HCEC 1CT (cell line): ENCODE results near the gene TRDMT1.
A peak's percentile ranks its signal among the peaks of the same experiment; 100 is the strongest.

Source experiments
- DNase-seq: peaks from one replicate; pipeline ENCODE4 v3.0.0-alpha.2; 2017

The TRDMT1 gene

DNA sequence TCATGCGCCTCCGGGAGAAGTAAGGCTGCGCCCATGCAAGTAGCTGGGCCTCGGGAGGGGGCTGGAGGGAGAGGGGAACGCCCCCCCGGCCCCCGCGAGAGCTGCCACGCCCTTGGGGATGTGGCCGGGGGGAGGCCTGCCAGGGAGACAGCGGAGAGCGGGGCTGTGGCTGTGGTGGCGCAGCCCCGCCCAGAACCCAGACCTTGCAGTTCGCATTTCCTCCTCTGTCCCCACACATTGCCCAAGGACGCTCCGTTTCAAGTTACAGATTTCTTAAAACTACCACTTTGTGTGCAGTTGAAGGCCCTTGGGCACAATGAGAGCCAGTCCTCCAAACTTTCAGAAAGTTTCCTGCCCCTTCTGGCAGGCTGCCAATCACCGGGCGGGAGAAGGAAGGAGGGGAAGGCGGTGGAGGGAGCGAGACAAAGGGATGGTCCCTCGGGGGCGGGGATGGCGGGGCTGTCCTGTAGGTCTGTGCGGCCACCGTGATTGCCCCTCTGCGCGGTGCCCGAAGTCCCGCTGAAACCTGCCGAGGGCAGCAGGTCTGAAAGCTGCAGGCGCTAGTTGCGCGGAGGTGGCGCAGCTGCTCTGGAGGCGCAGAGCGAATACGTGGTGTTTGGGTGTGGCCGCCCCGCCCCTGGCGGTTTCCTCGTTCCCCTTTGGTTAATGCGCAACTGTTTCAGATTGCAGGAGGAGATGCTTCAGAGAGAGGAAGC, 28.7 kb upstream of the TRDMT1 start:
- peak; percentile 74 for DNase-seq

DNA sequence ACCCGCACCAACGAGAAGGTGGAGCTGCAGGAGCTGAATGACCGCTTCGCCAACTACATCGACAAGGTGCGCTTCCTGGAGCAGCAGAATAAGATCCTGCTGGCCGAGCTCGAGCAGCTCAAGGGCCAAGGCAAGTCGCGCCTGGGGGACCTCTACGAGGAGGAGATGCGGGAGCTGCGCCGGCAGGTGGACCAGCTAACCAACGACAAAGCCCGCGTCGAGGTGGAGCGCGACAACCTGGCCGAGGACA, 28.2 kb upstream of the TRDMT1 start:
- no peak for DNase-seq

DNA sequence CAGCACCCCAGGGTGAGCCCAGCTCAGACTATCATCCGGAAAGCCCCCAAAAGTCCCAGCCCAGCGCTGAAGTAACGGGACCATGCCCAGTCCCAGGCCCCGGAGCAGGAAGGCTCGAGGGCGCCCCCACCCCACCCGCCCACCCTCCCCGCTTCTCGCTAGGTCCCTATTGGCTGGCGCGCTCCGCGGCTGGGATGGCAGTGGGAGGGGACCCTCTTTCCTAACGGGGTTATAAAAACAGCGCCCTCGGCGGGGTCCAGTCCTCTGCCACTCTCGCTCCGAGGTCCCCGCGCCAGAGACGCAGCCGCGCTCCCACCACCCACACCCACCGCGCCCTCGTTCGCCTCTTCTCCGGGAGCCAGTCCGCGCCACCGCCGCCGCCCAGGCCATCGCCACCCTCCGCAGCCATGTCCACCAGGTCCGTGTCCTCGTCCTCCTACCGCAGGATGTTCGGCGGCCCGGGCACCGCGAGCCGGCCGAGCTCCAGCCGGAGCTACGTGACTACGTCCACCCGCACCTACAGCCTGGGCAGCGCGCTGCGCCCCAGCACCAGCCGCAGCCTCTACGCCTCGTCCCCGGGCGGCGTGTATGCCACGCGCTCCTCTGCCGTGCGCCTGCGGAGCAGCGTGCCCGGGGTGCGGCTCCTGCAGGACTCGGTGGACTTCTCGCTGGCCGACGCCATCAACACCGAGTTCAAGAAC, 27.7 kb upstream of the TRDMT1 start:
- peak; percentile 93 for DNase-seq

DNA sequence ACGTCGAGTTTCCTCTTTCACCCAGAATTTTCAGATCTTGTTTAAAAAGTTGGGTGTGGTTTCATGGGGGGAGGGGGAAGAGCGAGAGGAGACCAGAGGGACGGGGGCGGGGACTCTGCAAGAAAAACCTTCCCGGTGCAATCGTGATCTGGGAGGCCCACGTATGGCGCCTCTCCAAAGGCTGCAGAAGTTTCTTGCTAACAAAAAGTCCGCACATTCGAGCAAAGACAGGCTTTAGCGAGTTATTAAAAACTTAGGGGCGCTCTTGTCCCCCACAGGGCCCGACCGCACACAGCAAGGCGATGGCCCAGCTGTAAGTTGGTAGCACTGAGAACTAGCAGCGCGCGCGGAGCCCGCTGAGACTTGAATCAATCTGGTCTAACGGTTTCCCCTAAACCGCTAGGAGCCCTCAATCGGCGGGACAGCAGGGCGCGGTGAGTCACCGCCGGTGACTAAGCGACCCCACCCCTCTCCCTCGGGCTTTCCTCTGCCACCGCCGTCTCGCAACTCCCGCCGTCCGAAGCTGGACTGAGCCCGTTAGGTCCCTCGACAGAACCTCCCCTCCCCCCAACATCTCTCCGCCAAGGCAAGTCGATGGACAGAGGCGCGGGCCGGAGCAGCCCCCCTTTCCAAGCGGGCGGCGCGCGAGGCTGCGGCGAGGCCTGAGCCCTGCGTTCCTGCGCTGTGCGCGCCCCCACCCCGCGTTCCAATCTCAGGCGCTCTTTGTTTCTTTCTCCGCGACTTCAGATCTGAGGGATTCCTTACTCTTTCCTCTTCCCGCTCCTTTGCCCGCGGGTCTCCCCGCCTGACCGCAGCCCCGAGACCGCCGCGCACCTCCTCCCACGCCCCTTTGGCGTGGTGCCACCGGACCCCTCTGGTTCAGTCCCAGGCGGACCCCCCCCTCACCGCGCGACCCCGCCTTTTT, 26.9 kb upstream of the TRDMT1 start, which contains the start of gene VIM:
TSS of gene VIM (plus strand) at position 151 of the 925 bp plus-strand sequence. CDS start 1,182 bp downstream, outside the sequence.
- DNase-seq: peak; percentile 100

DNA sequence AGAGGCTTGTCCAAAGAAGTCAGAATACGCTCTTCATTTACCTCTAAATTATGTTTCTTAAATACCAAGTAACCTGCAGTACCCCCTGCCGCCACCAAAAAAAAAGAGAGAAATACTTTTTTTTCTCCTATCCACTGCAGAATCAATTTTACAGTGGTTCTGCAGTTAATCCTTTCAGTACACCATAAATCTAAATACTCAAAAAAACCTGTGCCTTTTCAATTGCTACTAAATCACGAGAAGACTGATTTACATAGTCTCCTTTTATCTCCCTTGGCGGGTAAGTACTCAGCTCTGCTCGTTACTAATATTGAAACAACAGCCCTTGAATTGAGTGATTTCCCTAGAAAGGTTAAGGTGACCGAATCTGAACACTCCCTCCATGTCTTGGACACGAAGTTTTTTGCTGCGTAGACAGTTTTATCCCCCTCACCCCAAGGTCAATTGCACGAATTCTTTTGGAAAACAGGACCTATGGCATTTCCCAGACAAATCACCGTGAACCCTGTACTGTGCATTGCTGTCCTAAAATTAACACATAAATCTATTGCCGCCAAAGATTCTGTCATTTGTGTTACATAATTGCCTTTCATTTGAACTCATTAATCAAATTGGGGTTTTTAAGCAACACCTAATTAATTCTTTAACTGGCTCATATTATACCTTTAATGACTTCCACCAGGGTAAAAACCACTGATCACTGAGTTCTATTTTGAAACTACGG, 26.1 kb upstream of the TRDMT1 start:
- peak; percentile 52 for DNase-seq

DNA sequence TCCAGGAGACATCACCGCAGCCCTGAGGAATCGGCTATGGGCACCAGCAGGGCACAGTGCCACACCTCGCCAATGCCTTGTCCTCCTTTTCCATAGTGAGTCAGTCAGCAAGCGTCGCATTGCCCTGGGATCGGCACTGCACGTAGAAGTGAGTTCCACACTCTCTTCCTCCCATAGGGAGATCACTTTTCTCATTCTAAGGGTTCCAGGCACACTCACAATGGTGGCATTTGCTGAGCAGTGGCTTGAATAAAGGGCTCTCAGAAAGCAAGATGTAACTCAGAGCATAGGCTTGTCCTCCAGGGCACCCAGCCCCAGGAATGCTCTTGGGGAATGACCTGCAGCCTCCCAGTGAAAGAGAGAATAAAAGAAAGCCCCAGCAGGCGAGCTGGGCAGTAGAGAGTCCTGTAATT, 25.4 kb upstream of the TRDMT1 start:
- no peak for DNase-seq

DNA sequence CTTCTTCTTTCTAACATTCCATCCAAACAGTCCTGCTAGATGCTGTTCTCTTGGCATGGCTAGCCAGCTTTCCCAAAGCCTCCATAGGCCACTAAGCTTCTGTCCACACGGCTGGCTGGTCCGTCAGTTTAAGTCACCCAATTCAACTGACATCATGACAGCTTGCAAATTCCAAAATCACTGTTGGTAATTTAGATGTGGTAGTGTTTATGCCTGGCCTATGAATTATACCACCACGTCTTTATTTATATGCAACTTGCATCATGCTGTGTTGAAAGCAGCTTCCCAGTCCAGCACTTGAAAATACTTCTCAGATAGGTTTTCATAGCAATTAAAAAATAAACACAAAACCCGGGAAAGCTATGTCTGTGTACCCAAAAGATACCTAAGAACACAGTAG, 24.3 kb upstream of the TRDMT1 start:
- no peak for DNase-seq

DNA sequence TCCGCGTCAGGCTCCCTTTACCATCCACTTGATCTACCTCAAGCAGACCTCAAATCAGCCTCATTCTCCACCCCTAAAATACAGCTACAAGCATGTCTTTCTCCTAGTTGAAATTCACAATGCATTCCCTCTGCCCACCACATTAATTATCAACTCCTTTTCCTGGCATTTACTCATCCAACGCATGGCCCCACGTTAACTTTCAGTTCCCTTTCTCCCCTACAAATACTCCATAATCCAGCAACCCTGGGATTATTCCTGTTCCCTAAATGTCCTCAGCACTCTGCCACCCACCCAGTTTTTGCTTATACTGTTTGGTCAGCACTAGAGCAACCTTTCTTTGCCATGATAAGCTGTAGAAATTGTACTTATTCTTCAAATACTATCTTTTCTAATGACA, 20.9 kb upstream of the TRDMT1 start:
- no peak for DNase-seq

DNA sequence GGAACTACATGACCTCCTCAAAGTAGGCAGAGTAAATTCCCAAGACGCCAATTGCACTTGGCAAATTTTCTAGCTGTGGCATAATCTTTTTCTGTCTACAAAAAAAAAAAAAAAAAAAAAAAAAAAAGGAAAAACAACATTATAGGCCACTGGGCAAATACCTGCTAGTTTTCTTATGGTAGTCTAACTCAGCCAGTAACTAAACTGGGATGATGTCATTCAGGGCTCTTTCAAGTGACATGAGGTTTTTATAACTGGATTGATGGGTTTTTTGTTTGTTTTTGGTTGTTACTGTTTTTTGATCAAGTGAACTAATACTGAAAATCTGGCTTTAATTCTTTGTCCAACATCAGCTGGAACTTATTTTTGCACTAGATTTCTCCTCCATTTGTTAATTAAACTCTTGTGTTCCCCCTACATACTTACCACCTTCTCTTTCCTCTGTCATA, 19.2 kb upstream of the TRDMT1 start:
- no peak for DNase-seq

DNA sequence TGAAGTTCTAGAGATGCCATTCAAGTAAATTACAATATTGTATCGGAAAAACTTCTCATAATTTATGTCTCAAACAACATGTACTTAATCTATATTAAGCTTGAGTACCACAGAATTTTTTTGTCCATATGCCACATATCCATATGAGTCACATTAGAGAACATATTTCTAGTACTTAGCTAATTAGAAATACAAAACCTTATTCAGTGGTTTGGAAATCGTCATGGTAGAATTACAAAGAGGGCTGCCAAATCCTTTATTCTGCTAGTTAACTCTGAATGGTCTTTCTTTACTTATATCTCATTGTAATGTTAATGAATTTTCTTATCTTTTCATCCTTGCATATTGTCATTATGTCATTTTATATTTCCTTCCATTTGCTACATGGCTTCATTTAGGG, 17.6 kb upstream of the TRDMT1 start:
- peak; percentile 88 for DNase-seq

DNA sequence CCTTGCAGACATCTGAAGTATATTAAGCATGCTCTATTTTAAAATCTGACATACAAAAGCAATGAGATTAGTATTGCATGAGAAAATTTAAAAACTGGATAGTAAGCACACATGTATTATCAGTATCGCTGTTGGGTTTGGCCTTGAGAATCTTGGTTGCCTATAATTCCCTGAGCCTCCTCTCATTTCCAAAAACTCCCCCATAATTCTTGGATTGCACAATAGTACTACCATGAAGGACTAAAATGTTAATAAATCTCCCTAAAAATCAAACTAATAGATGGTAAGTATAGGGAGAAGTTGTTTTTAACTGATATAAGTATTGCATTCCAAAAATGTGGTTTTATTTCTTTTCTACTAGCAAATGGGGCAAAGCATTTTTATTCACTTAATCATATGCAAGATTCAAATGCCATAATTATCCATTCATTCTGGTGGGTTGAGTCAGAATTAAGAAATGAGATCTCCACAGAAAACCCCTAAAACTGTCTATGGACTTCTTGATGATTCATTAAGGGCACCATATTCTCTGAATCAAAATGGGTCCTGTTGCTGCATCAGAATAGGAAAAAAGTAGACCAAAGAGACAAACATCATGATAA, 16.3 kb upstream of the TRDMT1 start:
- peak; percentile 95 for DNase-seq

DNA sequence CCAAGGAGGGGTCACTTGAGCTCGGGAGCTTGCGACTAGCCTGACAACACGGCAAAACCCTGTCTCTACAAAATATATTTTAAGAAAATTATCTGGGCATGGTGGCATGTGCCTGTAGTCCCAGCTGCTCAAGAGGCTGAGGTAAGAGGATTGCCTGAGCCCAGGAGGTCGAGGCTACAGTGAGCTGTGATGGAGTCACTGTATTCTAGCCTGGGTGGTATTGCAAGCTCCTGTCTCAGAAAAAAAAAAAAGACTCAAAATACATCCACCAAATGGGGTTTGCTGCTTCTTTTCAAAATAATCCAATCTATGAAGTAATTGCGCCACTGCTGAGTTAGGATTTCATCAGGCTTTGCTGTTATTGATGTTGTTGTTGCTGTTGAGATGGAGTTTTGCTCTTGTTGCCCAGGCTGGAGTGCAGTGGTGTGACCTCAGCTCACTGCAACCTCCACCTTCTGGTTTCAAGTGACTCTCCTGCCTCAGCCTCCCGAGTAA, 15.5 kb upstream of the TRDMT1 start:
- no peak for DNase-seq

DNA sequence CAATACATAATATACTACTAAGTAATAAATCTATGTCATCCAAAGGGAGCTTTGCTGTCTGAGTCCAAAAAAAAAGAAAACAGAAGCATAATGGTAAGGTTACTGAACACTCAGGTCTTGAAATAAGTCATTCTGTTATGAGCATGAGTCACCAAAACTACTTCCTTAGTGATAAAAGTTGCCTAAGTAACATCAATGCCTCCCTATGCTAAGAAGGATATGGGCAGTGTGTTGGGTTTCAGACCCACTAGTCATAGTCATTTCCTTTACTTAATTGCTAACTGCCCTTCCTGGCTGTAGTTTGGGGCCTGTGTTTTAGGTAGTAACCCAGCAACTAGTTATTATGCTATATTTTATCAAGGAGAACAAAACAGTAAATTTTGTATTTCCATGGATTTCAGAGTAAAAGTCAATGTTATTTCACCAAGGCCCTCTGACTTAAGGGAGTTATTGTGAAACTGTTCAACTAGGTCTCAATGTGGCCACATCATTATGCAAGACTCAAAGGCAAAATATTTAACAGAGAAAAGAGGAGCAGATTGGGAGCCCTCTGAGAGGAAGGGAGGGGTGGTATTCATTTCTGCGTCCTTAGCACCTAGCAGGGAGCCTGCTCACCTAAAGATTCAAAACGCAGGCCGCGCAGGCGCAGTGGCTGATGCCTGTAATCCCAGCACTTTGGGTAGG, 14.9 kb upstream of the TRDMT1 start:
- DNase-seq: peak; percentile 99

DNA sequence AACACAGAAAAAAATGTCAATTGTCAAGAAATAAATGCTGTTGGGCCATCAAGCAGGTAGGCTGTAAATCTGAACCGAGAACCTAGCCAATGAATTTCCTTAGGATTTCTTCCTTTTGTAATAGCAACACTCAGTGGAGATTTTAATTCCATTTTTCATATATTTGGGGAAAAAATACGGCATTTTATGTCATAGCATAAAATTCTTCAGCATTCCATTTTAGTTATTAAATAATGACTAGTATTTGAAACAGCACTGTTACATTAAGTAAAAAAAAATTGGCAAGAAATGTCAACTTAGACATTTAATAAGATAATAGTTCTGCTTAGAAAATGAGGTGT, 14.3 kb upstream of the TRDMT1 start:
- no peak for DNase-seq

DNA sequence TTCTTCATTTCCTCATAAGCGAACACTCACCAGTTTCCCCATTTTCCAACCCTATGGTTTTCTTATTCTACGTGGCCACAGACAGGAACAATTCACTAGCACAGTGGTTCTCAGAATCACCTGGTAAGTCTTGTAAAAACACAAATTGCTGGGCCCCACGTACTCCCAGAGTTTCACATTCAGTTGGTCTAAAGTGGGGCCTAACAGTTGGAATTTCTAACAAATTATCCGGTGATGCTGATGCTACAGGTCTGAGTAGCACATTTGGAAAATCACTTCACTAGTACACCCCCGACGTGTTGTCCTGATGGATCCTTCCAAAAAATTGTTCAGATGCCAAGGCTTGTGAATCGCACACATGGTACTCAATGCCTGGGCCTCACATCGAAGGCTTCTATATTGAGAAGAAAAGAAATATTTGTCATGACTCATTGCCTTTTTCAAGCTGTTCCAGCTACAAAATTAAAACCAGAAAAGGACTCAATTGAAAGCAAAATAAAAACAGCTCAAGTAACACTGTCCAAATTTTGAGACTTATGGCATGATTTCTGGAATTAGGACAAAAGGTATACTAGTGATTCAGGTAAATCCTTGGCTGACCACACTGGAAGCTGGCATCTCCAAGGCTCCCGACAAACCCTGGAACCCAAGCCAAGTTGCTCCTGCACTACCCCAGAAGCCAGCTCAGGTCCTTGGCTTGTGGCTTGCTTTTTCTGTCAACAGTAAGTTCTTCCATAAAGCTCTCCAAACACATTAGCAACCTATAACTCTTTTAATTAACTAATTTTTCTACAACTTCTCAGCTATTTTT, 13.7 kb upstream of the TRDMT1 start:
- DNase-seq: peak; percentile 97

DNA sequence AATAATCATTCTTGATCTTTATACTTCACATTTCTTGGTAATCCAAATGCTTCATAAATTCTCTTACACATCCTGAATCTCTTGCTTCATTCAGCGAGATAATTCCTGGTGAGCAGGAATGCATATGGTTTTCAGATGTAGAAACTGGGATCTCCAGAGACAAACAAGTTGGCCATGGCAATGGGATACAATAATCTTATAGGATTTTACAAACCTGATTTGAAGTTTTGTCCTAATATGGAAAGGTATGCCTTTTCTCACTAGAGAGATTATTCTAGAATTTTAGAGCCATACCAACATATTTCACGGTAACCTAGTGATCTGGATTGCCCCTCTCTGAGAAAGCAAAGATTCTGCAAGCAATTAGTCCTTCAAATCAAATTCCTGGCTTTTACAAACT, 13.1 kb upstream of the TRDMT1 start:
- DNase-seq: no peak

DNA sequence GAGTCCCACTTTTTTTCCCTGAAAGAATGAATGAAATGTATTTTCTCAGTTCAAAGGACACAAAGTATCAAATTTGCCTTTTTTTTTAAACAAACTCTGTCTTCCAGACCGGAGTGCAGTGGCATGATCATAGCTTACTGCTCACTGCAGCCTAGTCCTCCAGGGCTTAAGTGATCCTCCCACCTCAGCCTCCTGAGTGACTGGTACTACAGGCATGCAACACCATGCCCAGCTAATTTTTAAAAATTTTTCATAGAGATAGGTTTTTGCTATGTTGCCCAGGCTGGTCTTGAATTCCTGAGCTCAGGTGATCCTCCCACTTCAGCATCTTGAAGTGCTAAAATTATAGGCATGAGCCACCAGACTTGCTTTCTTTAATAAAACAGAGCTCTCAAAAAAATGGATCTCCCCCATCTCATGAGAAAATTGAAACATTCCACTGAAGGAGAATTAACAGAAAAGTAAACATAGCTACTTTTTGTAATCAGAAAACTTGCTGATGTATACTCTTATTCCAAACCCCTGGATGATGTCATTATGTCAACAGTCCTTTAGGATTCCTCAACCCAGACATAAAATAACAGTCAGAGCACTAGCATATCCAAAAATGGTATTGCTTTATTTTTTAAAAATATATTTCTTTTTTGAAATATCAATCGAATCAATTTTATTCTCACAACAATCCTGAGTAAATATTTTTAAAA, 12.3 kb upstream of the TRDMT1 start:
- peak; percentile 77 for DNase-seq

DNA sequence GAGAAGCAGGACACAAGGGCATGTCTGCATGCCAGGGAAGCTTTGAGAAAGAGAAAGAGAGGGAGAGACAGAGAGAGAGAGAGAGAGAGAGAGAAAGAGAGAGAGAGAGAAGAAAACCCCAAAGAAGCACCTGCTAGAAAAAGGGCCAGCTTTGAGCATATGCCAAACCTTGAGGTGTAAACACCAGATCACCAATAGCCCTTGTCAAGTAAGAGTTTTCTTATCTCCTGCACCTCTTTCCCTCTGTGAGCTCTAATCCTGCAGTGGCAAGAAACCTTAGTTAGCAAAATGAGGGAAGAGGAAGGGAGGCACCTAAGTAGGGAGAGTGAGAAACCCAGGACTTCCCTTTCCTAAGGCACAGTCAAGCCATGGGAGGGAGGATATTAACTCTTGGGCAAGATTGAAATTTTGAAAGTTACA, 11.3 kb upstream of the TRDMT1 start:
- DNase-seq: no peak

DNA sequence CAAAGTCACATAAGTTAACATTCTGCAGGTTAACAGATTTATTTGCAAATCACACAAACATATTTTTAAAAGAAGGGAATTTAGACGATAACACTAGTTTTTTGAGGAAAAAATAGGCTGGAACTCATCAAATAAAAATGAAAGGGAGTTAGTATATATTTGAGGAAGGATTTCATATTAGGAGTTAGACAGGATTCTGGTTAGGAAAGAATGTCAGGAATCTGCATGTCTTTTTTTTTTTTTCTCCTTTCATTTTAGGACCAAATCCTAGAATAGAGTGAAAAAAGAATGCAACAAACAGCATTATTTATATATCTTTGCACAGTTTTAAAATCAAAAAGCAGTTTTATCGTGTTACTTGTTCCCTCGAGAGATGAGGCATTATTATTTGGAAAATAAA, 8.9 kb upstream of the TRDMT1 start:
- DNase-seq: peak; percentile 58

DNA sequence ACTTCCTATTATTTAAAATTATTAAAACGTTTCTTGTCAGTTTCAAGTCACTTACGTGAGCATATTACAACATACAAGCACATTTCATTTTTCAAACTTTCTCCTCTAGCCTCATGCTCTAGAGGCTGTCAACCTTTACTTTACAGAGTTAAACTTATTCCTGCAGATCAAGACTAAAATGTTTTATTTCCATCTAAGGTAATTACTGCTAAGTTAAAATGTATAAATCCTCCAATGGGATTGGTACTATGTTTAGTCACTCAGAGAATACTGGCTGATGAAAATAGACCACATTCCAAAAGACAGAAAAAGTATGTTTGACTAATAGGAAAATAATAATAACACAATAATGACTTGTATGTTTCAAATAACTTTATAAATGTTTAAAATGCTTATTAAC, 8.4 kb upstream of the TRDMT1 start:
- DNase-seq: peak; percentile 38
